BE2C (cell line): ENCODE measurements around the gene PCP4. TPM values are rescaled to one million over a fixed set of nuclear protein-coding genes. Genes with fewer than 3 reads are reported as not detected.
A peak's percentile ranks its signal among the peaks of the same experiment; 100 is the strongest.

ENCODE experiments used
- DNase-seq: peaks from one replicate; pipeline ENCODE4 v3.0.0-alpha.2; 2020
- H3K27me3 ChIP-seq: fragments of 250-450 bp; sonication (Bioruptor Pico); 2 replicates; pipeline ENCODE4 v1.5.1; 2020; ENCODE audit warnings: mild to moderate bottlenecking
- H3K36me3 ChIP-seq: fragments of 250-450 bp; sonication (Bioruptor Pico); 2 replicates; pipeline ENCODE4 v1.5.1; 2020; ENCODE audit warnings: mild to moderate bottlenecking
- H3K4me1 ChIP-seq: fragments of 250-450 bp; sonication (Bioruptor Pico); 2 replicates; pipeline ENCODE4 v1.5.1; 2020
- H3K4me3 ChIP-seq: 2 replicates; pipeline ENCODE4 v1.5.1; 2011; ENCODE audit warnings: low read depth, low read length
- H3K9me3 ChIP-seq: fragments of 250-450 bp; sonication (Bioruptor Pico); 2 replicates; pipeline ENCODE4 v1.5.1; 2020
- CTCF ChIP-seq: IDR thresholded peaks from 2 replicates; pipeline ENCODE4 v1.5.1; 2012; ENCODE audit warnings: mild to moderate bottlenecking, low read depth, low read length
- polyA plus RNA-seq: library from polyadenylated mRNA; unstranded; fragments of >200 nt; gene quantifications from one replicate; pipeline ENCODE4 v1.2.1, GENCODE V29; 2012; ENCODE audit warnings: low read depth, missing spikeins; ENCODE audit not compliant: insufficient read length, insufficient read depth

PCP4 gene
- not detected for polyA plus RNA-seq

- peak; percentile 89 for TF ChIP-seq CTCF
- Histone ChIP-seq H3K4me1 (no peaks in the 10 kb centered on the region), H3K36me3 (no peaks in the 10 kb centered on the region), H3K27me3 (no peaks in the 10 kb centered on the region), H3K4me3 (no peak within 1 kb of the TSS), H3K9me3 (no peaks in the 10 kb centered on the region)
- DNase-seq, result peak; percentile 43
Observed at GRCh38 chr21:39867198-39867650, at the start of gene PCP4. Gene PCP4, plus strand, starts transcription at chr21:39867438. Its CDS starts 64 bp downstream, at chr21:39867502.

DNA sequence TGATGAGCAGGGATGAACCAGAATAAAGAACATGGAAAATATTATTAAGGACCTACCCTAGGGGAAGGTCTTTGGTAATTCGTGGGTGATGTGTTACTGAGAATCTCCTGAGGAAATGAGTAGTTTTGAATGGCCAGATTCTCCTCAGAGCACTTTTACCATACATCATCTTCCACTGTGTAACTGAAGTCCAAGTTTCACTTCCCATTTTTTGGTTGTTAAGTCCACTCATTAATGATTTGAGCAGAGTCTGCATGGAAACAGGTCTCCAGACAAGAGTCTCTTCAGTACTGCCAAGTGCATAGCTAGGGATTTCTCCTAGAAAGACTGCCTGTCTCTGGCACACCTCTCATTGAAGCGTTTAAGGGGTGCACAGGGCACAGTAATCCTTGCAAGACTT is 48.7 kb upstream of the PCP4 start:
- Histone ChIP-seq H3K27me3 (no peaks in the 10 kb centered on the region), H3K9me3 (no peaks in the 10 kb centered on the region), H3K4me3 (no peak overlapping the region), H3K4me1 (no peaks in the 10 kb centered on the region), H3K36me3 (no peaks in the 10 kb centered on the region)
- TF ChIP-seq CTCF, result no peak
- DNase-seq, result no peak

GRCh38 chr21:39822042-39822441 is 45.2 kb upstream of the PCP4 start:
- Histone ChIP-seq H3K36me3 (no peaks in the 10 kb centered on the region), H3K9me3 (no peaks in the 10 kb centered on the region), H3K4me1 (no peaks in the 10 kb centered on the region), H3K27me3 (no peaks in the 10 kb centered on the region), H3K4me3 (no peak overlapping the region)
- no peak for TF ChIP-seq CTCF
- no peak for DNase-seq

- Histone ChIP-seq H3K9me3 (no peaks in the 10 kb centered on the region), H3K27me3 (no peaks in the 10 kb centered on the region), H3K36me3 (no peaks in the 10 kb centered on the region), H3K4me3 (no peak overlapping the region), H3K4me1 (no peaks in the 10 kb centered on the region)
- TF ChIP-seq CTCF, result no peak
- no peak for DNase-seq
Observed at GRCh38 chr21:39825250-39825649, 42.0 kb upstream of the PCP4 start.

- no peak overlapping the region for H3K4me3 ChIP-seq
- DNase-seq, result no peak
- no peaks in the 10 kb centered on the region for H3K4me1 ChIP-seq
- no peaks in the 10 kb centered on the region for H3K9me3 ChIP-seq
- TF ChIP-seq CTCF, result no peak
- no peaks in the 10 kb centered on the region for H3K27me3 ChIP-seq
- H3K36me3 ChIP-seq, result no peaks in the 10 kb centered on the region
Observed at GRCh38 chr21:39834543-39834942, 32.7 kb upstream of the PCP4 start.

DNA sequence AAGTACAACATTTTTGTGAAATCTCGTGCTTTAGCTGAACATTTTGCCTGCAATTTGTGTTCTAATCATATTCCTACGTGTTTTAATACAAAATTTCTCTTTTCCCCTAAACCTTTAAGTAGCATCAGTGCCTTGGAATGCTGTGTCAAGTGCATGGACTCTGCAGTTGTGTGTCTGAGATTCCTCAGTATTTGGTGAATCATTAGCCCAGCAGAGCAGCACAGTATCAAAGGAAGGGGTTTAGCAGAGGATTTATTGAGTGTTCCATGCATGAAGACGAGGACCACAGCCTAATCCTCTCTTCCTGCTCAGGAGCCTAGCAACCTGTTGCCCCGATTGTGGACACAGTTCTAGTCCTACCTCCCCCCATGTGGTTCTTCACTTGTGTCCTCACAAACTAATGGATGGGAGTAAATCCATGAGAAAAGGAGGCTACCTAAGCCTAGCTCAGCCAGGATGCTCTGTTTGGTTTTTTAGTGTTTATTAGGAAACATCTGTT is 29.3 kb upstream of the PCP4 start:
- TF ChIP-seq CTCF, result no peak
- H3K9me3 ChIP-seq, result no peaks in the 10 kb centered on the region
- no peak for DNase-seq
- no peak overlapping the region for H3K4me3 ChIP-seq
- no peaks in the 10 kb centered on the region for H3K36me3 ChIP-seq
- H3K27me3 ChIP-seq, result no peaks in the 10 kb centered on the region
- H3K4me1 ChIP-seq, result no peaks in the 10 kb centered on the region
